ENCODE measurements around the gene CHRM4.

Gene CHRM4

GRCh38 chr11:46402957-46403902 lies 11.7 kb upstream of the CHRM4 start:
- DNase-seq = no peak

GRCh38 chr11:46397526-46397925 lies 6.0 kb upstream of the CHRM4 start:
- no peak for DNase-seq

GRCh38 chr11:46393759-46394158 lies 2.2 kb upstream of the CHRM4 start:
- DNase-seq = no peak

GRCh38 chr11:46393231-46393616 lies 1.6 kb upstream of the CHRM4 start:
- DNase-seq = no peak

GRCh38 chr11:46392421-46393230 lies 1.1 kb upstream of the CHRM4 start:
- DNase-seq = peak; percentile 79

- no peak for DNase-seq
Observed at GRCh38 chr11:46391186-46391577, 394 bp downstream of the CHRM4 start.

GRCh38 chr11:46390331-46391171 lies 1.0 kb downstream of the CHRM4 start:
- DNase-seq = no peak

GRCh38 chr11:46389450-46390330 lies 1.9 kb downstream of the CHRM4 start:
- DNase-seq = peak; percentile 42

GRCh38 chr11:46388619-46389449 lies 2.7 kb downstream of the CHRM4 start:
- no peak for DNase-seq

GRCh38 chr11:46387919-46388618 lies 3.5 kb downstream of the CHRM4 start:
- DNase-seq = no peak

- no peak for DNase-seq
Observed at GRCh38 chr11:46387456-46387855, 4.1 kb downstream of the CHRM4 start.

- no peak for DNase-seq
Observed at GRCh38 chr11:46386674-46387073, 4.9 kb downstream of the CHRM4 start.

GRCh38 chr11:46386005-46386578 lies 5.5 kb downstream of the CHRM4 start:
- no peak for DNase-seq

- DNase-seq = no peak
Observed at GRCh38 chr11:46385169-46386004, 6.2 kb downstream of the CHRM4 start.

GRCh38 chr11:46383974-46384701 lies 7.4 kb downstream of the CHRM4 start:
- no peak for DNase-seq

- DNase-seq = no peak
Observed at GRCh38 chr11:46383404-46383758, 8.2 kb downstream of the CHRM4 start.

- DNase-seq = no peak
Observed at GRCh38 chr11:46382646-46383403, 8.8 kb downstream of the CHRM4 start.
